GM19351 (cell line): ENCODE data around the gene TRABD2A.
"Not testable (repeated sequence)": the region's sequence is repeated elsewhere in the genome, so short reads cannot be mapped to it uniquely, and the experiment has no call there.

Source experiments
- ATAC-seq: cut with Tn5 transposase; IDR thresholded peaks from one replicate; pipeline ENCODE4 v1.9.1; 2021; ENCODE audit warnings: mild to moderate bottlenecking, moderate library complexity; ENCODE audit not compliant: unreplicated experiment

The TRABD2A gene, protein sequence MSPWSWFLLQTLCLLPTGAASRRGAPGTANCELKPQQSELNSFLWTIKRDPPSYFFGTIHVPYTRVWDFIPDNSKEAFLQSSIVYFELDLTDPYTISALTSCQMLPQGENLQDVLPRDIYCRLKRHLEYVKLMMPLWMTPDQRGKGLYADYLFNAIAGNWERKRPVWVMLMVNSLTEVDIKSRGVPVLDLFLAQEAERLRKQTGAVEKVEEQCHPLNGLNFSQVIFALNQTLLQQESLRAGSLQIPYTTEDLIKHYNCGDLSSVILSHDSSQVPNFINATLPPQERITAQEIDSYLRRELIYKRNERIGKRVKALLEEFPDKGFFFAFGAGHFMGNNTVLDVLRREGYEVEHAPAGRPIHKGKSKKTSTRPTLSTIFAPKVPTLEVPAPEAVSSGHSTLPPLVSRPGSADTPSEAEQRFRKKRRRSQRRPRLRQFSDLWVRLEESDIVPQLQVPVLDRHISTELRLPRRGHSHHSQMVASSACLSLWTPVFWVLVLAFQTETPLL

DNA sequence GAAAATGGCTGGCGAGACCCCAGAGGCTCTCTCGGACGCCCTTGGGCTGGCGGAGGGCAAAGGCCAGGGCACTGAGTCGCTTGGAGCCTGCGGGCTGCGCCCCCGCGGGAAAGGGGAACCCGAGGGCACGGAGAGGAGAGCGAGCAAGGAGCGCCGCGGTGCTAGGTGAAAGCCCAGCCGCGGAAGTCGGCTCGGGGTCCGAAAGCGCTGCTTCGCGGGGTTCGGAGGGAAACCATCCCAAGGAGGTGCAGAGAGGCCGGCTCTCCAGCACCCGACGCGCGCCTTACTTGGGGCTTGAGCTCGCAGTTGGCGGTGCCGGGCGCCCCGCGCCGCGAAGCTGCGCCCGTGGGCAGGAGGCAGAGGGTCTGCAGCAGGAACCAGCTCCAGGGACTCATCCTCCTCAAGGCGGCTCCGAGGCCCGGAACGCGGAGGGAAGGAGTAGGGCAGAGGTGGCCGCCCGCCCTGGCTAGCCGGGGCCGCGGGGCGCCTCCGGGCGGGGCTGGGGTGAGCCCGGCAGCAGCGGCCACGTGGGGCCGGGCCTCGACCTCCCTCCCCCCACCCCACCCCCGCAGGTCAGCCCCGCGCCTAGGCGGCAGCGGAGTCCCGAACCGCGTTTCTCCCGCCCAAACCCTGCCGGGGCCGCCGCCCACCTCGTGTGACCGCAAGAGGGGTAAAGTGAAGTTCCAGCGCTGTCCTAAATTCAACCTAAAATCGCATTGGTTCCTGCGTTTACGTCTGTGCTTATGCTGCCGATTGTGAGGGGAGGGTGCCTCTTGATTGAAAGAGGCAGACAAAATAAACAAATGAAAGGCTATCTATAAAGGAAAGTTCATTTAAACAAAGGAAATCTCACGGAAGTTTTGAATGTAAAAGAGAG lies at the start of gene TRABD2A:
TSS of gene TRABD2A (minus strand) at position 440 of the 877 bp plus-strand sequence. CDS start at position 395, 45 bp downstream.
- no peak for ATAC-seq

DNA sequence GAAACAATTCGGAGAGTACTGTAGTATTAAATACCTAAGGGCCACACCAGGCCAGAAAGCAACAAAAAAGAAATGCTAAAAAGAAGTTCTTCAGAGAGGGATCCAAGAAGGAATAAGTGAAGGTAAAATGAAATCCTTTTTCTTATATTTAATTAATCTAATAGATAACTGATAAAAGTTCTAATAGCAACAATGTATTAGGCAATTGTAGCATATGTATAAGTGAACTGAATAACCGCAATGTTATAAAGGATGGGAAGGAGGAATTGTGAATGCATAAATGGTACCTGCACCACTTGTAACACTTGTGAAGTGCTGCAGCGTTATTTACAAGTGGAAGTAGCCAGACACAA lies 46.4 kb upstream of the TRABD2A start:
- no peak for ATAC-seq

DNA sequence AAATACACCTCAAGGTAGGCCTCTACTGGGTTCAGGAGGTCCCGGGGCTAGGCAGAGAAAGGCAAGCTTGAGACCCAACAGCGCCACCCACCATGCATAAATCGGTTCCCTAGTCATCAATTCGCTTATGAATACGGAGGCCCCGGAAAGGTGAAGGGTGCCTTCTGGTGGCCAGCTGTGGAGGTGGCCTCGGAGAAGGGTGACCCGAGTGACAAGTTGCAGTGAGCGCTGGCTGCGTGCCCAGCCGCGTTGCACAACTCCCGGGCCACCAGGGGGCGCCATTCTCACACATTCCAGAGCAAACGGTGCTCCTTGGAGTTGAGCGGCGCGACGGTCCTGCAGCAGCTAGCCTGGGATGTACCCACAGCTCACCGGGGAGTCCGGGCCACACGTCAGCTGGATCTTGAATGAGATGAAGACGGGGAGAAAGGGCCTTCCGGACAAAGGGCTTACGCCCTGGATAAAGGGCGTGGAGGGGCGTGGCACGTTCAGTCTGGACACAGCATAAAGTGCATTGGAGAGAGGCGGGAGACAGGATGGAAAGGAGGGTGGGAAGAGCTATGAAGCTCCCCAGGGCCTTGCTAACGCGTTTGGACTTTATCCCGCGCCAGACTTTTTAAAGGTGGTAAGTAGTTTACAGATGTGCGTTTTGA lies 45.0 kb upstream of the TRABD2A start:
- peak; percentile 76 for ATAC-seq

DNA sequence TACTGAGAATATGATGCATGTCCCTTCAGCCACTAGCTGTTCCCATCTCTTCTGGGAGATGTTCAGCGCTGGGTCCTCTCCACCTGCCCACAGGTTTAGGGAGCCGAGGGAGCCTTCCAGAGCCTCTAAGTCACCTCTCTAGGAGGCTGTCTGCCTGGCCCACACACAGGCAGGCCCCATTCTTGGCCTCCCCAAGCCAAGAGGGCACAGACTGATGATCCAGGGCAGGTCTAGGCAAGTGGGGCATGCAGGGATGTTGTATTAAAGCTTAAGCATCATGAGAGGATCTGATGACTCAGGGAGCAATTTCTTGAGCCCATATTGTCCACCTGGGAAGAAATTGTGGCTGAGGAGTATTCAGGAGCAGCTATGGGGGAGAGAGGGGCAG lies 44.4 kb upstream of the TRABD2A start:
- no peak for ATAC-seq

DNA sequence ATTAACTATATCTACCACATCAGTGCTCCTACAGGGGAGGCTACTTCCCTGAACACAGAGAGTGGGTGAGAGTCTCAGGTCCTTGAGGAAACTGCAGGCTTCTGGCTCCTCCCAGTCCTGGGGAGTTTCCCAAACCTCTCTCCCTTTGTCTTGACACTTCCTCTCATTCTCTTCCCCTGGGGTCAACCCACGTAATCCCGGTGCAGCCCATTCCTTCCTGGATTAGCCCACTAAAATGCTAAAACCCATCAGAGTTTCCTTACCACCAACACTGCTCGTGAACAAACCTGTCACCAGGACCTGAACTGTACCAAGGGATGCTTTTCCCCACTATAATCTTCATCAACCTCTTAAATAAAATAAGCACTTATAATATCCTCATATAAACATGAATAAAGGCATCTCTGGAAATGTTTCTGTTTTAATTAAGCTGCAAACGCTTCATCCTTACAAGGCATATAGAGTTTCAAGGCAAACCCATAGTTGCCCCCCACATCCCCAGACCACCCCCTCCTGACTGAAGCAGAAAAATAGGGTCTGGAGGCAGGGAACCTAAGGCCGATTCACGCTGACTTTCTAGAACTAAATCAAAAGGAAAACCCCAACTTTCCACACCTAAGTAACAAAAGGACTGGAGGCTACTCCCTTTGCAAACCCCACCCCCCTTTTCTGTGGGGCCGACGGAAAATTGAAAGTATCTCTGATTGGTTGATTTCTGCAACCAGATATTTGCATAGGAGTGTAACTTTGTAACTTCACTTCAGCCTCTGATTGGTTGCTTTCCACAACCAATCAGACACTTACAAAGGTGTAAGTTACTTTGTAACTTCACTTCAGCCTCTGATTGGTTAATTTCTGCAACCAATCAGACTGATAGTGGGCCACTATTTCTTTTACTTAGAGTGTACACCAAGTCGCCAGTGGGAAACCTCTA lies 43.6 kb upstream of the TRABD2A start:
- peak; percentile 29 for ATAC-seq

DNA sequence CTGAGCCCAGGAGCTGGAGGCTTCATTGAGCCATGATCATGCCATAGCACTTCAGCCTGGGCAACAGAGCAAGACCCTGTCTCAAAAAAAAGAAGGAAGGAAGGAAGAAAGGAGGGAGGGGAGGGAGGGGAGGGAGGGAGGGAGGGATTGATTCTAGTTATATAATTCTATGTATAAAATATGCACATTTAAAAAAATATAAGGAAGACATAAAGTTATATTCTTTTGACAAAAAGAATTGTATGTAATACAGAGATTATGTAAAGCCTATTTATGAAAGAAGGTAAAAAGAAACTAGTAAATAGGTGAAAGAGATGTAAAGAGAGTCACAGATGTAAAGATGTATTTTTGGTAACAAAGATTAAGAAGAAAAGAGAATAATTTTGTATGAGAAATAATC lies 42.1 kb upstream of the TRABD2A start:
- no peak for ATAC-seq

DNA sequence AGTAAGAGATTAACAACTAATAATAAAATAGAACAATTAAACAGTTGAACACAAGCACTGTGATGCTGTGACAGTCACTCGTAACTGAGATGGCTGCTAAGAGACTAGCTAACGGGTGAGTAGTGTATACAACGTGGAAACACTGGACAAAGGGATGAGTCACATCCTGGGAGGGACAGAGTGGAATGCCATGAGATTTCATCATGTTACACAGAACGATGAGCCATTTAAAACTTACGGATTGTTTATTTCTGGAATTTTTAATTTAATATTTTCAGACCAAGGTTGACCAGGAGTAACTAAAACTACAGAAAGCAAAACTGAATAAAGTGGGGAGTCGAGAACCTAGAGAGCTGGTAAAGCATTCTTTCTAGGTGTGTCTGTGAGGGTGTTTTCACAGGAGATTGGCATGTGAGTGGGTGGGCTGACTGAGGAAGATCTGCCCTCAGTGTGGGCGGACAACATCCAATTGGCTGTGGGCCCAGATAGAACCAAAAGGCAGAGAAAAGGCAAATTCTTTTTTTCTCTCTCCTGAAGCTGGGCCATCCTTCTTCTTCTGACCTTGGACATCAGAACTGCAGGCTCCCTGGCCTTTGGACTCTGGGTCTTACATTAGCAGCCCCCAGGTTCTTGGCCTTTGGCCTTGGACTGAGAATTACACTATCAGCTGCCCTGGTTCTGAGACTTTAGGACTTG lies 39.1 kb upstream of the TRABD2A start:
- peak; percentile 42 for ATAC-seq

DNA sequence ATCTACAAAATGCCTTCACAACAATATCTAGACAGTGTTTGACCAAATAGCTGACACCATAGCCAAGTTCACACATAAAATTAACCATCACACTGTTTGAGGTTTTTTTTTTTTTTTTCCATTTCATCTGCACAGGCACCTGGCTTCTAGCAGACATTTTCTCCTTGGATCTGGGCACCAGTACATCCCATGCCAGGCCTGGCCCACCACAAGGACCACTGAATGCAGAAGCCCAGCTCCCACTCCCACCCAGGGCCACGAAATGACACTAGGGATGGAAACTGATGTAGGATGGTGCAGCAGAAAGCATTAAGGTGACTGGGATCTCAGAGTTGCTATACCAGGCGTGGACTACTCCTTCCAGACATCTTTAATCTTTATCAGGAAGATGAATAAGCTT lies 37.5 kb upstream of the TRABD2A start:
- no peak for ATAC-seq

DNA sequence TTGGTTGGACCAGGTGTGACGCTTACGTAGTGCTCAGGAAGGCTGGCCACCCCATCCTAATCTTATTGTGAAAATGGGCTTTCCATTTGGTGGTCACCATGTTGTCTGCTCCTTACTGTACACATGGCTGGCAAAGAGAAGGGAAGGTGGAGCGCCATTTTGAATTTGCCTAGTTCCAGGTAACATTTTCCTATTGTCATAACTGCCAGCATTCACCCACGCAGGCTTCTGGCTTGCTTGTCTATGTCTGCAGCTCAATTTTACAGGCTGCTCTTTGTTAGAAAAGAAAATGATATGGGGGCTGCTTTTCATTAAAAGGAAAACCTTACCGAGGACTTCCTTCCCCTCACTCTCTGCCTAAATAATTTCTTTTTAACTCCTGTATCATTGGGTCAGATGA lies 36.9 kb upstream of the TRABD2A start:
- ATAC-seq, result not testable (repeated sequence)

DNA sequence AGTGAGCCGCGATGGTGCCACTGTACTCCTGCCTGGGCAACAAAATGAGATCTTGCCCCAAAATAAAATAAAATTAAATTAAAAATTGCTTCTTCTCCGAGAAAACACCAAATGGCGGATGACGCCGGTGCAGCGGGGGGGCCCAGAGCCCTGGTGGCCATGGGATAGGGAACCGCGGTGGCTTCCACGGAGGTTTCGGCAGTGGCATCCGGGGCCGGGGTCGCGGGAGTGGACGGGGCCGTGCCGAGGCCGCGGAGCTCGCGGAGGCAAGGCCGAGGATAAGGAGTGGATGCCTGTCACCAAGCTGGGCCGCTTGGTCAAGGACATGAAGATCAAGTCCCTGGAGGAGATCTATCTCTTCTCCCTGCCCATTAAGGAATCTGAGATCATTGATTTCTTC lies 34.8 kb upstream of the TRABD2A start:
- ATAC-seq, result not testable (repeated sequence)

DNA sequence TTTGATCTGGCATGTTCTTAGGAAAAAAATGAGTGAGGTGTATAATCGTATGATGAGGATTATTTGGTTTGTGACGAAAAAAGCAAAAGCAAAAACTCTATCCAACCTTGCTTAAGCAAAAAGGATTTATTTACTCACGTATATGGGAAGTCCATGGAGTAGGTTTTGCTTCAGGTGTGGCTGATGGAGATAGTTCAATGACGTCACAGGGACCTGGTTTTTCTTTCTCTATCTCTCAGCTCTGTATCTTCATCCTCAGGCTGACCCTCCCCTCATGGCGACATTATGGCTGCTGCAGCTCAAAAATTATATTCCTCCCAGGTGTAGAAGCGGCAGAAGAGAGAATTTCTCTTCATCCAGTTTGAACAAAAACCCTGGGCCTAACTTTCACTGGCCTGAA lies 33.5 kb upstream of the TRABD2A start:
- ATAC-seq, result no peak

DNA sequence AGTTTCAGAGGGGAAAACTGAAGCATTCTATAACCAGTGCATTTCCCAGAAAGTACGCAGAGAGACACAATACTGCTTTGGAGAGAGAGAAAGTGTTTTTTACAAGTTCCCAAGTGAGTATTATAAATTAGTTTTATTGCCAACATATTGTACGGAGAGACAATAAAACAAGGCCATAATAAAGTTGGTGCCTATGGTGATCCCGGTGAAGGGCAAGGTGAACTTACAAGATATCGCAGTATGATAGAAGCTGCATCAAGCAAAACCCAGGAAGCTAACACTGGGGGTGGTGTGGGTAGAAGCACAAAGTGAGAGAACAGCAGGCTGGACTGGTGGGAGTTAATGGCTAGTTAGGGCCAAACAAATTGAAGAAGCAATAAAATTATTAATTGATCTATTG lies 32.1 kb upstream of the TRABD2A start:
- no peak for ATAC-seq

DNA sequence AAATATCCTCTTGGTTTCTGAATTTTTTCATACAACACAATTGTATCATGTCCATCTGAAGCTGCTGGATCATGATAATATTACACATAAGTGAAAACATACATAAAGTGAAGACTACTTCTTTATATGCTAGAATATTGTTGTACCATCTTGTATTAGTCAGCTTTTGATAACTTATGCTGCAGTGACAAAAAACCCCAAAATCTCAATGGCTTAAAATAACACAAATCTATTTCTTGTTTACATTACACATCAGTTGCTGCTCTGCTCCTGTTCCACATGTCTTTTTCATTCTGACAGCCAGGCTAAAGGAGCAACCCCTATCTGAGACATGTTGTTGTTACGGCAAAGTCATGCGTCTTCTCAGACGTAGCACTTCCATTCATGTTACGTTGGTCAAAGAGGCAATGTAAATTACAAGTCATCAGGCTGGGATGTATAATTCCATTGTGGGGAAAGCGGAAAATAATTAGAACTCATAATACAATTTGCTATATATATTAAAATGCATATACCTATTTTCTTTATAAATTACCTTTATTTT lies 30.3 kb upstream of the TRABD2A start:
- ATAC-seq, result no peak

DNA sequence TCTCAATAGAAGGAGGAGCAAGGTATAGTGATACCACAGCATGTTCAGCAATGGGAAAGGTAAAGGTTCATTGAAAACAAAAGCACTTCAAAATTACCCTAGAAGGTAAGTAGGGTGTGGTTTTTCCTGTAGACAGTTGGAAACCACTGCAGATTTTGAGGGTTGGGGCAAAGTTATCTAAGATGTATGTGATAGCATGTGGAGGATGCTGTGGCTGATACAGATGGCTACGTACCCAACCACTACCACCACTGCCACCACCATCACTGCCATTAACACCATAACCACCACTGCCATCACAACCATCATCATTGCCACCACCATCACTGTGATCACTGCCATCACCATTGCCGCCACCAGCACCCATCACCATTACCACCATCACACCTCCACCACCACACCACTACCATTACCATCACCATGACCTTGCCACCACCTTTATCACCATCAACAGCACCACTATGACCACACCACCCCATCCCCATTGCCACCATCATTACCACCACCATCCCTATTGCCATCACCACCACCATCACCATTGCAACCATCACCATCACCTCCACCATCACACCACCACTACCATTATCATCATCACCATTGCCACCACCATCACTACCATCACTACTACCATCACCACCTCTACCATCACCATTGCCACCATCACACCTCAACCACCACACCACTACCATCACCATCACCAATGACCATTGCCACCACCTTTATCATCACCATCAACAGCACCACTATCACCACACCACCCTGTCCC lies 28.2 kb upstream of the TRABD2A start:
- no peak for ATAC-seq

DNA sequence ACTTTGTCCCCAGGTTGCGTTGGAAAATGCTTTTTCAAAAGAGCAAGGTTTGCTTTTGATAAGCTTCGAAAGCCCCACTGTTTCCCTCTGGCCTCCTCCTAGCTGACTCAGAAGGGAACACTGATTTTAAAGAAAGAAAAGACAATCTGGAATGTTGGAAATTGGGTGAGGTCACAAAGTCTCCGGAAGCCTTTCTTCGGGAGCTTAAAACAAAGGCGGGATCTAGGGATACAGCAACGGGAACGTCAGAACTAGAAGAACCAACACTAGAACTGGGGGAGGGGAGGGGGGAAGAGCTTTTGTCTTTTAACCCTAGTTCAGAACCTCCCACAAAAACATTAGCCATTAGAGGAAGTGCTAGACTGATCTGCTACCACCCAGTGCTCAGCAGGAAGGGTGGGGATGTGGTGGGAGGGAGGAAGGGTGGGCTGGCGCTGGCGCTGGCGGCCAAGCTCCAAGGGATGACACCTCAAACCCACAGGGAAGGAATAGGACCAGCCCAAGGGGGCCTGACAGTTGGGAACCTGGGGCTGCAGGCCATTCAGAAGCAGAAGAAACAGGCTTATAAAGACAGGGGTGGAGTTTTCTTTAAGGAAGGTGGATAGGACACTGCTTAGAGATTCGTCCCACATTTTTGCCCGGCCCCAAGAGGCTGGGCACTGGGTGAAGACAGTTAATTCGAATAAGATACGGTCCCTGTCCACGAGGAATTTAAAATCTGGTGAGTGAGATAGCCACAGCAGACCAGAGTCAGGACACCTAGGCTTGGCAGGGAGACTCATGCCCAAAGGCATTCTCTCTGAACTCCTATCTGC lies 26.2 kb upstream of the TRABD2A start:
- peak; percentile 31 for ATAC-seq

DNA sequence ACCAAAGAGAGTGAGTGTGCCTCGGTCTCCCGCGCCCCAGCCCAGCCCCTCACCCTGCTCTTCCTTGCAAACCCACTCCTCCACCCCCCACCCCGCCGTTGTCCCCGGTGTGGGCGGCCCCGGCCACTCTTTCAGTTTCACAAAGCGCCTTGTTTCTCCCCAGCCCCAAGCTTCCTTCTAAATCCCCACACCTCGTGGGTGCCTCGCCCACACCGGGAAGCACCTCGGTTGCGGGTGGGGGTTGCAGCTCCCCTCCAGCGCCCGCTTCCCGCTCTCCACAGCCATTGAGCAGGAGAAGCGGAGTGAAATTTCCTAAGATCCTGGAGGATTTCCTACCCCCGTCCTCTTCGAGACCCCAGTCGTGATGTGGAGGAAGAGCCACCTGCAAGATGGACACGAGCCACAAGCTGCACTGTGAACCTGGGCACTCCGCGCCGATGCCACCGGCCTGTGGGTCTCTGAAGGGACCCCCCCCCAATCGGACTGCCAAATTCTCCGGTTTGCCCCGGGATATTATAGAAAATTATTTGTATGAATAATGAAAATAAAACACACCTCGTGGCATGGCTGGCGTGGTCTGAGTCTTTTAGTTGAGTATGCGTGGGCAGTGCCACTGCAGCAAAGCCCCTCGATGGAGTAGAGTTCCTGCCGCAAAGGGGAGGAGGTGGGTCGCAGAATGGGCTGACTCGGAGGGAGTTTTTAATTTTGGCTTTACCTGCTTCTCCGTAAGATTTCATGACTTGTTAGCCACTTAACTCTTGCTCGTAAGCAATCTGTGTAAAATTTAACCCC lies 25.4 kb upstream of the TRABD2A start:
- peak; percentile 30 for ATAC-seq
